DMS79 treated with DMSO at 0.1 percent for 48 hours (cell line): ENCODE data around the gene DNAI2.

Source experiments
- DNase-seq: peaks from one replicate; lab custom pipeline; 2025; lab: John Stamatoyannopoulos, UW

DNAI2 gene

GRCh38 chr17:74361230-74362068 lies 87.4 kb downstream of the DNAI2 start, which contains the start of gene BTBD17:
TSS of gene BTBD17 (minus strand) at chr17:74361868. CDS start at chr17:74361819, 49 bp downstream.
- DNase-seq: peak; percentile 83

DNA sequence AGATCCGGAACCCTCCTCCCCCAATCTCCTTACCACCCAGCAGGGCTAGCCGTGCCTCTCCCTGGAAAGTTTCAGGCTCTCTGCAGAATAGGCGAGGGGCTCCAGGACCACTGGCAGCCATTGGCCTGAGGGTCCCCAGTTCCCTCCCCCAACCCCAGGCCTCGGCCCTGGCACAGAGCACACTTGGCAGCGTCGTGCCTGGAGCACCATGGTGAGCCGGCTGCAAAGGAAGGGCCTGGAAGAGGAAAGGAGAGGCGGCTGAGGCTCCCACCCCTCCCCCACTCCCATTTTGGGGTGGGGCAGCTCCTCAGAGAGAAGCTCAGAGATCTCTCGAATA lies 88.0 kb downstream of the DNAI2 start:
- peak; percentile 76 for DNase-seq

- peak; percentile 60 for DNase-seq
Measured at GRCh38 chr17:74362810-74363498, 88.9 kb downstream of the DNAI2 start.
